VCaP (cell line): ENCODE results near the gene SON.

Experiments
- H3K27ac ChIP-seq: fragments of 450-650 bp; 2 replicates; pipeline ENCODE4 v1.5.1; 2017
- TF ChIP-seq, protein P1 (sequence below): fragments of 450-650 bp; conservative IDR thresholded peaks from 2 replicates; pipeline ENCODE4 v1.5.1; 2017; ENCODE audit warnings: mild to moderate bottlenecking, moderate library complexity

The SON gene

DNA sequence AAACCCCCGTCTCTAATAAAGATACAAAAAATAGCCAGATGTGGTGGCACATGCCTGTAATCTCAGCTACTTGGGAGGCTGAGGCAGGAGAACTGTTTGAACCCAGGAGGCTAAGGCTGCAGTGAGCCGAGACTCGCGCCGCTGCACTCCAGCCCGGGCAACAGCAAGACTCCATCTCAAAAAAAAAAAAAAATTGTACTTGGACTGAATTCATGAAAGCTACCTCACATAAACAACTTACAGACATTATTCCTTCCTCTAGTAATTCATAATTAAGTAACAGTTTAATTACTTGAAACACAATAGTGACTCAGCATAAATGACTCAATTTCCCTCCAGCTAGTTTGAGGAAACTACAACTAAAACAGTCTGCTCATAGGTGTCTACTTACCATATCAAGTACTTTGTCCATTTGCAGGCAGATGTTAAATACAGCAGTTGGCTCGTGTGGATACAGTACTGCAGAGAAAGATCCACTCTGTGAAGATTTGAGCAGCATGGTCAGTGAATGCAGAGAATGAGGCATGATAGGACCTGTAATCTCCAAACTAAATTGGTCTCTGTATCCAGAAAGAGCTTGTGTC, 36.2 kb downstream of the SON start:
- TF ChIP-seq, protein P1, sequence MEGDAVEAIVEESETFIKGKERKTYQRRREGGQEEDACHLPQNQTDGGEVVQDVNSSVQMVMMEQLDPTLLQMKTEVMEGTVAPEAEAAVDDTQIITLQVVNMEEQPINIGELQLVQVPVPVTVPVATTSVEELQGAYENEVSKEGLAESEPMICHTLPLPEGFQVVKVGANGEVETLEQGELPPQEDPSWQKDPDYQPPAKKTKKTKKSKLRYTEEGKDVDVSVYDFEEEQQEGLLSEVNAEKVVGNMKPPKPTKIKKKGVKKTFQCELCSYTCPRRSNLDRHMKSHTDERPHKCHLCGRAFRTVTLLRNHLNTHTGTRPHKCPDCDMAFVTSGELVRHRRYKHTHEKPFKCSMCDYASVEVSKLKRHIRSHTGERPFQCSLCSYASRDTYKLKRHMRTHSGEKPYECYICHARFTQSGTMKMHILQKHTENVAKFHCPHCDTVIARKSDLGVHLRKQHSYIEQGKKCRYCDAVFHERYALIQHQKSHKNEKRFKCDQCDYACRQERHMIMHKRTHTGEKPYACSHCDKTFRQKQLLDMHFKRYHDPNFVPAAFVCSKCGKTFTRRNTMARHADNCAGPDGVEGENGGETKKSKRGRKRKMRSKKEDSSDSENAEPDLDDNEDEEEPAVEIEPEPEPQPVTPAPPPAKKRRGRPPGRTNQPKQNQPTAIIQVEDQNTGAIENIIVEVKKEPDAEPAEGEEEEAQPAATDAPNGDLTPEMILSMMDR: no peak

DNA sequence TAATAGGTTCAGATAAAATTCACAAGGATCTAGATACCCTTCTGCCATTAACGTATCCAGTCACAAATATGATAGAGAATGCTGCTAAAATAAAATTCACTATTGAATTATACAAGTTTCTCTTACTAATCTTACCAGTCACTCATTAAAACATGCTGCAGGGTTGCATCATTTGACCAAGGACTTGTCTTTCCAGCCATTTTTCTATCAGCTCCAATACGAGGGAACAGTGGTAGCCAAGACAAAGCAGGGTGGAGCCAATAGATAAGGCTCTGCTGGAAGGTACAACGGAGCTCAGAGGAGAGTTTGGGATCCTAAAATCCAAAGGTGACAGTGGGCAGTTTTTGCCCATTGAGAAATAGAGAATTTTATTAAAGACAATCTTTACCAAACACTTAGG, 41.6 kb downstream of the SON start:
- H3K27ac ChIP-seq: no peak overlapping the region
- TF ChIP-seq, protein P1: no peak

More for the DNA sequence above, 36.2 kb downstream of the SON start:
- H3K27ac ChIP-seq: no peak overlapping the region

- TF ChIP-seq, protein P1: no peak
- H3K27ac ChIP-seq: no peak overlapping the region
Observed at GRCh38 chr21:33586927-33587326, 44.1 kb downstream of the SON start.

DNA sequence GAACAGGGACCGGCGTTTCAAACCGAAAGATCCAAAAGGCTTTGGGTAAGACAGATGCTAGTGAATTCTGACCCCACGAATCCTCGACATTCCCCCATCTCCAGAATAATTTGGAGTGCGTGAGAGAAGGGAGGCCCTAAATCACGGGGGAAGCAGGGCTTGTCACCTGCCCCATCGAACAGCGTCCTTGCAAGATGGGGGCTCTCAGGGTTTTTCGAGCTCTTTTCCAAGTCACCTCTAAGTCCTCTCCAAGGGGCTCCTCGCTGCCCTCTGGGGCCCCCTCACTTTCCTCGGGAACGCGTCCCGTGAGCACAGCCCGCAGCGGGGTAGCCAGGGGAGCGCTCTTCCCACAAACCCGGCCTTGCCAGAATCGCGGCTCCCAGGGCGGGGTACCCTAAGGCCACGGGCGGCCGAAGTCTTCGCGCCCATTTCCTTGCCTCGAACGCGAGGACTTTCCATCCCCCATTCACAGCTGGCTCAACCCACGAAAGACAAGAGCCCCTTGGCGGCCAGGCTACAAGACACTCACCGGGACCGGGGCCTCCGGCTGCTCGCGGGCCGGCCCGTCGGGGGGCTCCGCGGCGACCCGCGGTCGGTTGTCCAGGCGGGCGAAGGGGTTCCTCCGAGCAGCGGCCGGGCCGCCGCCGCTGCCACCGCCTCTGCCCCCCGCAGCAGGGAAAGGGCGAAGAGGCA, 45.1 kb downstream of the SON start:
- peak overlapping the region; percentile 84 for H3K27ac ChIP-seq
- TF ChIP-seq, protein P1: no peak; the same call in none of the 2 replicates

GRCh38 chr21:33588485-33589335, 45.9 kb downstream of the SON start, which contains the start of gene DONSON:
Gene DONSON (minus strand): TSS chr21:33588684. CDS start chr21:33588641, 43 bp downstream.
- peak within 1 kb of the TSS; percentile 84 for H3K27ac ChIP-seq

DNA sequence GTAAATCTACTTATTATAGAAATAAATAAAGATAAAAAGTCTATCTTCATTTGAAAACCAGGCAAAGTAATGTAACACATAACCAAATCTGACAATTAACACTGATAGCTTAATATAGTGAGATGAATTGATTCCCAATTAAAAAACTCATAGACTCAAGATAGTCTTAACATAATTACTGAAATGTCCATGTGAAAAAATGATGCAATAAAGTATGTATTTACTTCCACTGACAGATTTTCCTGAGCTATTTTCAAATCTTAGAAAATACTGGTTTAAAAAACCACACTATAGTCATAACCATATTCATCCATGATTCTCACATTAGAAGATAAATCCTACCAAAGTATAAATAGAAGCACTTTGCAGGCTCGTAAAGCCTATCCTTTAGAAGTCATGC, 55.2 kb downstream of the SON start:
- TF ChIP-seq, protein P1: no peak
- no peak overlapping the region for H3K27ac ChIP-seq

More at GRCh38 chr21:33588485-33589335, 45.9 kb downstream of the SON start, which contains the start of gene DONSON:
- TF ChIP-seq, protein P1: peak; percentile 31; the same call in 1 of the 2 replicates

- no peak overlapping the region for H3K27ac ChIP-seq
- TF ChIP-seq, protein P1: no peak
Observed at GRCh38 chr21:33608559-33608958, 65.7 kb downstream of the SON start.
